ENCODE results near the gene GNA15.

- TF ChIP-seq CTCF (IDR thresholded peaks at IDR 0.05; ENCODE audit: low read depth, low read length, poor library complexity, severe bottlenecking), result no peak
- no peak for TF ChIP-seq EZH2phosphoT487 (IDR thresholded peaks at IDR 0.05; ENCODE audit: borderline replicate concordance, low read length)
Measured at GRCh38 chr19:3096267-3096901, 39.4 kb upstream of the GNA15 start.
